Prostate gland (tissue), 2 donors: ENCODE measurements around the gene ATP5F1B.

Experiments used
- CTCF ChIP-seq, 4 experiments: fragments of 200-600 bp in 2 of 4; fragments of 450-650 bp in 2 of 4; sonication (generic) in 2 of 4; IDR thresholded peaks; 1 replicate in 3 of 4; 2 replicates in 1 of 4; pipeline ENCODE4 v1.5.1; 2016 to 2019; ENCODE audit warnings: antibody characterized with exemption in 4 of 4, mild to moderate bottlenecking in 2 of 4, moderate library complexity in 2 of 4
- POLR2A ChIP-seq: fragments of 450-650 bp; IDR thresholded peaks from one replicate; pipeline ENCODE4 v1.6.1; 2016; ENCODE audit warnings: antibody characterized with exemption, mild to moderate bottlenecking
- POLR2AphosphoS5 ChIP-seq: sonication (generic); formaldehyde crosslinking; IDR thresholded peaks from one replicate; pipeline ENCODE4 v1.6.1; 2017; ENCODE audit warnings: antibody characterized with exemption

- TF ChIP-seq CTCF (IDR thresholded peaks at IDR 0.05) (no peak), POLR2AphosphoS5 (no peak), POLR2A (no peak)
Observed at GRCh38 chr12:56658921-56659320, 13.1 kb upstream of the ATP5F1B start.
